ENCODE results near the gene ASAH2.

DNA sequence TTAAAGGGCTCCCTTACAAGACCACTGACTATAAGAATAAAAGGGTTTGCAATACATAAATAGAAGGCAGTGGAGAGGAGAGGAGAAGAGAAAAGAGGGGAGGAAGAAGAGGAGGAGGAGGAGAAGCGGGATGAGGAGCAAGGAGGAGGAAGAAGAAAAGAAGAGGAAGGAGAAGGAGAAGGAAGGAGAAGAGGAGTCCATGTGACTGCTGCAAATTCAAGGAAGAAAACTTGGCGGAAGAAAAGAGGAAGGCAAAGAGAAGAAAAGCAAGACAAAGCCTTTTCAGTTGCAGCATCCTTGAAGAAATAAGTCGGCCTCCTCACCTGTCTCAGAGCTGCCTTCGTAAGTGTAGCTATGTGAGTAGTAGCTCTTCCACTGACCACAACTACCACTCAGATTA, 22.6 kb downstream of the ASAH2 start:
- TF ChIP-seq GATA2 (IDR thresholded peaks at IDR 0.05; ENCODE audit: low read depth, low read length) (no peak), GATA3 (IDR thresholded peaks at IDR 0.05; ENCODE audit: low read depth, low read length) (no peak)

Data from SH-SY5Y (cell line).